SK-N-SH treated with all-trans-retinoic acid at 6 μM for 48 hours (cell line): ENCODE measurements around the gene SCAMP5.

Experiments used
- ARNTL ChIP-seq: fragments of 450-650 bp; formaldehyde crosslinking; IDR thresholded peaks from 2 replicates; pipeline ENCODE4 v1.5.0; 2020; ENCODE audit warnings: low read depth, mild to moderate bottlenecking, moderate library complexity, borderline replicate concordance
- CREB5 ChIP-seq: fragments of 250-450 bp; sonication (Bioruptor Pico); IDR thresholded peaks from 2 replicates; pipeline ENCODE4 v1.5.1; 2020; ENCODE audit warnings: low read depth, mild to moderate bottlenecking, moderate library complexity
- OSR1 ChIP-seq: fragments of 250-450 bp; sonication (Bioruptor Pico); IDR thresholded peaks from 2 replicates; pipeline ENCODE4 v1.8.0; 2022; ENCODE audit warnings: moderate library complexity, mild to moderate bottlenecking, inconsistent platforms
- PATZ1 ChIP-seq: fragments of 250-450 bp; sonication (Bioruptor Pico); IDR thresholded peaks from 2 replicates; pipeline ENCODE4 v1.8.0; 2020; ENCODE audit warnings: mild to moderate bottlenecking, moderate library complexity, borderline replicate concordance
- RARB ChIP-seq: fragments of 250-450 bp; sonication (Bioruptor Pico); IDR thresholded peaks from 2 replicates; pipeline ENCODE4 v1.8.0; 2021; ENCODE audit warnings: mild to moderate bottlenecking, moderate library complexity
- SNAI2 ChIP-seq: fragments of 250-450 bp; sonication (Bioruptor Pico); IDR thresholded peaks from 2 replicates; pipeline ENCODE4 v1.5.0; 2020; ENCODE audit warnings: mild to moderate bottlenecking, moderate library complexity
- TCF4 ChIP-seq: fragments of 250-450 bp; sonication (Bioruptor Pico); IDR thresholded peaks from 2 replicates; pipeline ENCODE4 v1.8.0; 2021; ENCODE audit warnings: mild to moderate bottlenecking, moderate library complexity, borderline replicate concordance
- TSHZ2 ChIP-seq: fragments of 250-450 bp; sonication (Bioruptor Pico); IDR thresholded peaks from 2 replicates; pipeline ENCODE4 v1.5.0; 2020; ENCODE audit warnings: mild to moderate bottlenecking, moderate library complexity
- ZFP30 ChIP-seq: fragments of 450-650 bp; formaldehyde crosslinking; IDR thresholded peaks from 2 replicates; pipeline ENCODE4 v1.5.0; 2022; ENCODE audit warnings: mild to moderate bottlenecking, moderate library complexity
- ZNF70 ChIP-seq: fragments of 450-650 bp; formaldehyde crosslinking; IDR thresholded peaks from 2 replicates; pipeline ENCODE4 v1.5.0; 2020; ENCODE audit warnings: mild to moderate bottlenecking, moderate library complexity
- ZNF8 ChIP-seq: fragments of 450-650 bp; formaldehyde crosslinking; IDR thresholded peaks from 2 replicates; pipeline ENCODE4 v1.5.0; 2020; ENCODE audit warnings: mild to moderate bottlenecking, moderate library complexity

- TF ChIP-seq OSR1 (CRISPR knock-in tag) (no peak), RARB (CRISPR knock-in tag) (no peak), SNAI2 (CRISPR knock-in tag) (no peak), ARNTL (CRISPR knock-in tag) (no peak), TCF4 (CRISPR knock-in tag) (no peak), ZFP30 (CRISPR knock-in tag) (no peak), CREB5 (CRISPR knock-in tag) (no peak), ZNF8 (CRISPR knock-in tag) (no peak), PATZ1 (CRISPR knock-in tag) (no peak), TSHZ2 (CRISPR knock-in tag) (no peak), ZNF70 (CRISPR knock-in tag) (no peak)
These were observed 2.2 kb downstream of the SCAMP5 start for GRCh38 chr15:74997543-74997942.
